ENCODE results near the gene MAP2K5.

MAP2K5 gene

GRCh38 chr15:67558502-67558901, 16.0 kb downstream of the MAP2K5 start:
- H3K4me3 ChIP-seq (replicated peaks; ENCODE audit: low read depth, low read length): no peak overlapping the region
- TF ChIP-seq, protein P1, sequence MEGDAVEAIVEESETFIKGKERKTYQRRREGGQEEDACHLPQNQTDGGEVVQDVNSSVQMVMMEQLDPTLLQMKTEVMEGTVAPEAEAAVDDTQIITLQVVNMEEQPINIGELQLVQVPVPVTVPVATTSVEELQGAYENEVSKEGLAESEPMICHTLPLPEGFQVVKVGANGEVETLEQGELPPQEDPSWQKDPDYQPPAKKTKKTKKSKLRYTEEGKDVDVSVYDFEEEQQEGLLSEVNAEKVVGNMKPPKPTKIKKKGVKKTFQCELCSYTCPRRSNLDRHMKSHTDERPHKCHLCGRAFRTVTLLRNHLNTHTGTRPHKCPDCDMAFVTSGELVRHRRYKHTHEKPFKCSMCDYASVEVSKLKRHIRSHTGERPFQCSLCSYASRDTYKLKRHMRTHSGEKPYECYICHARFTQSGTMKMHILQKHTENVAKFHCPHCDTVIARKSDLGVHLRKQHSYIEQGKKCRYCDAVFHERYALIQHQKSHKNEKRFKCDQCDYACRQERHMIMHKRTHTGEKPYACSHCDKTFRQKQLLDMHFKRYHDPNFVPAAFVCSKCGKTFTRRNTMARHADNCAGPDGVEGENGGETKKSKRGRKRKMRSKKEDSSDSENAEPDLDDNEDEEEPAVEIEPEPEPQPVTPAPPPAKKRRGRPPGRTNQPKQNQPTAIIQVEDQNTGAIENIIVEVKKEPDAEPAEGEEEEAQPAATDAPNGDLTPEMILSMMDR (IDR thresholded peaks at IDR 0.05; ENCODE audit: low read length, missing control alignments): no peak
- DNase-seq (ENCODE audit: low read depth): no peak

DNA sequence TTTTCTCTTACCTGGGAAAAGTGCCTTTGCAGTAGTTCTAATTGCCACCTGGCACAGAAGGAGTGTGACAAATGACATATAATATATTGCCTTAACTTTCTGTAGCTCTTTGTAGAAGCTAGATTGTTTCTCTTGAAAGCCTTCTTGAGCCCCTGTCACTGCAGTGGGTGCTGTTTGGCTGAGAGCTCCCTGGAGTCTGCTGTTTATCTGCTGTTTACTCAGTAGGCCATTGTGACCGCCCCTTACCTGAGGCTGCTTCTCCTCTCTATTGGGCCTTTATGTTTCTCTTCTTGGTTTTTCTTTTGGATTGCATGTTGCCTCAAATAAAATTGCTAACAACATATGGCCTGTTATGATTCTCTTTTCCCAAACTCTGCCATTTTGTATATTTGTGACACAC, 16.7 kb downstream of the MAP2K5 start:
- DNase-seq (ENCODE audit: low read depth): no peak
- TF ChIP-seq, protein P1 (IDR thresholded peaks at IDR 0.05; ENCODE audit: low read length, missing control alignments): no peak
- H3K4me3 ChIP-seq (replicated peaks; ENCODE audit: low read depth, low read length): no peak overlapping the region

- TF ChIP-seq, protein P1 (IDR thresholded peaks at IDR 0.05; ENCODE audit: low read length, missing control alignments): no peak
- no peak for DNase-seq (ENCODE audit: low read depth)
- no peak overlapping the region for H3K4me3 ChIP-seq (replicated peaks; ENCODE audit: low read depth, low read length)
Measured at GRCh38 chr15:67559576-67559975, 17.1 kb downstream of the MAP2K5 start.

DNA sequence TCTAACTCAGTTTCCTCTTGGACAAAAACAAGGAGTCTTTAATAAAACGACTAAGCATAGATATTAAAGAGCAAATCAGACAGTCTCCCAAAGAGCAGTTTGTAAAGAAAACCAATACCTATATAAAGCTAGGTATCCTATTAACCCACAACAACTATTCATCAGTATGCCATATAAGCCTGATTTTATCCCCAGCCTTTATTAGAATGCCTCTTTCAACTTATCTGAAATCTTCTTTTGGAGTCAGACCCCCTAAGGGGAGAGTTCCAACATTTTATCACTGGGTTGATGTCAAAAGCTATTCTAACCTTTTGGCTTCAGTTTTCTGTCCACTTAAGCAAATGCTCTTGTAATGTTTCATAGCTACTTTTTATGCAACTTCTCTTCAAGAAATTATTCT, 17.8 kb downstream of the MAP2K5 start:
- H3K4me3 ChIP-seq (replicated peaks; ENCODE audit: low read depth, low read length): no peak overlapping the region
- TF ChIP-seq, protein P1 (IDR thresholded peaks at IDR 0.05; ENCODE audit: low read length, missing control alignments): no peak
- DNase-seq (ENCODE audit: low read depth): no peak

GRCh38 chr15:67563092-67563491, 20.6 kb downstream of the MAP2K5 start:
- no peak for DNase-seq (ENCODE audit: low read depth)
- no peak overlapping the region for H3K4me3 ChIP-seq (replicated peaks; ENCODE audit: low read depth, low read length)
- TF ChIP-seq, protein P1 (IDR thresholded peaks at IDR 0.05; ENCODE audit: low read length, missing control alignments): no peak

DNA sequence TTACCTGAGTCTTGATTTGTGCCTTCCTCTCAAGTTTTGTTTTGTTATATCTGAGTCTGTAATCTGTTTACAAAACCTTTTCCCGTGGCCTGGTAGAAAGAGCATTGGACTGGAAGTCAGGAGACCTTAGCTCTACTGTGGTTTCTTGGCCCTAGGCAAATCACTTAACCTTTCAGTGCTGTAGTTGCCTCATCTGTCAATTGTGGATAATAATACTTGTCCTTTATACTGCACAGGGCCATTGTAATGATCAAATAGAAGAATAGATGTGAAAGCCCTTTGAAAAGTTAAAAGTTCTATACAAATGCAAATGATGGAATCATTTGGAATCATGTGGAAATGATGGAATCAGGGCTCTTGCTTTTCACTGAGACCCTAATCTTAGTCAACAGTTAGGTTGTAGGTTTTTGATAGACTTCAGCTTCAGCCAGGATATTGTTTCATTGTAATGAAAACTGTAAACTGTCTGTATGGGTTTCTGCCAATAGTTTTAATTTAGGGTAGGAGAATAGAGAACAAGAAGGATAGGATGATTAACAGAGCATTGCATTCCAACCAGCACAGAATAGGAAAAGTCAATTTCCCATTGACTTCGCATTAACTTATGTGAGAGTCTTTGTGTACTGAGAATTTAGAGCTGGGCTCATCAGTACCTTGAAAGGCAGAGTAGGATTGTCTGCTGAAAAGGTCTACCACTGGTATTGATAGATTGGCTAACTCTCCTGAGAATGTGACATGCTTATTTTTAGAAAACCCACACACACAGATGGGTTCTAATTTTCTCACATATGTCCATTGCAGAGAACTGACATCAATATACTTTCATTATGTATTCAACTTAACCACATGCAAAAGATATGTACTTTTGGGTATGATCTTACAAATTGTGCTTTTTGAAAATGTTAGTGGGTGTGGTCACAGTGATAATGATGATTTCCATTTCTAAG, 21.8 kb downstream of the MAP2K5 start:
- no peak for DNase-seq (ENCODE audit: low read depth)
- no peak overlapping the region for H3K4me3 ChIP-seq (replicated peaks; ENCODE audit: low read depth, low read length)
- TF ChIP-seq, protein P1 (IDR thresholded peaks at IDR 0.05; ENCODE audit: low read length, missing control alignments): no peak

- H3K4me3 ChIP-seq (replicated peaks; ENCODE audit: low read depth, low read length): no peak overlapping the region
- TF ChIP-seq, protein P1 (IDR thresholded peaks at IDR 0.05; ENCODE audit: low read length, missing control alignments): no peak
- DNase-seq (ENCODE audit: low read depth): peak; percentile 10
Measured at GRCh38 chr15:67564968-67565345, 22.5 kb downstream of the MAP2K5 start.
